GM12878 (cell line): Measurements from ENCODE around the gene NPRL2. TPM values are rescaled to one million over a fixed set of nuclear protein-coding genes. Genes with fewer than 3 reads are reported as not detected.

Source experiments
- BRCA1 ChIP-seq: IDR thresholded peaks from 2 replicates; pipeline ENCODE4 v1.6.1; 2011; ENCODE audit warnings: low read depth, low read length, improper control_type of control experiment
- NR2C1 ChIP-seq: fragments of 450-650 bp; IDR thresholded peaks from 2 replicates; pipeline ENCODE4 v1.6.1; 2017; ENCODE audit warnings: antibody characterized with exemption, mild to moderate bottlenecking, moderate library complexity
- SMAD1 ChIP-seq: fragments of 450-650 bp; IDR thresholded peaks from 2 replicates; pipeline ENCODE4 v1.6.1; 2018; ENCODE audit warnings: mild to moderate bottlenecking, low read depth; ENCODE audit not compliant: partially characterized antibody
- SRF ChIP-seq, 2 experiments: IDR thresholded peaks; 2 replicates each; pipeline ENCODE4 v1.6.1; 2011; ENCODE audit warnings: low read depth in 2 of 2, low read length in 2 of 2, mild to moderate bottlenecking in 1 of 2, moderate library complexity in 1 of 2
- TAF1 ChIP-seq: IDR thresholded peaks from 2 replicates; pipeline ENCODE4 v1.6.1; 2011; ENCODE audit warnings: mild to moderate bottlenecking, low read depth, low read length, borderline replicate concordance
- polyA plus RNA-seq, 11 experiments: library from polyadenylated mRNA; depleted of rRNA in 4 of 11; unstranded in 6 of 11; stranded (reverse) in 5 of 11; fragments of >200 nt; fragmentation: Nextera tagmentation in 4 of 11; fragmentation: Illumina TruSeq in 1 of 11; extraction: Ambion mirVana in 4 of 11; extraction: Trizol in 1 of 11; gene quantifications; 1 replicate in 1 of 11; 2 replicates in 10 of 11; pipeline versions ENCODE4 v1.2.1 to v1.2.3, GENCODE V29; 2011 to 2016; ENCODE audit warnings: inconsistent platforms in 2 of 11, missing spikeins in 2 of 11, low read depth in 1 of 11
- total RNA-seq, 4 experiments: library from RNA; depleted of rRNA in 3 of 4; stranded (reverse); fragments of >200 nt in 3 of 4; fragmentation: Illumina TruSeq in 1 of 4; extraction: Trizol in 1 of 4; gene quantifications; 2 replicates each; pipeline versions ENCODE4 v1.2.1 to v1.2.3, GENCODE V29; 2013 to 2021
- TF ChIP-seq, protein P1 (sequence below): fragments of 450-650 bp; IDR thresholded peaks from 2 replicates; pipeline ENCODE4 v1.6.1; 2017; ENCODE audit warnings: mild to moderate bottlenecking, moderate library complexity
- TF ChIP-seq, protein P2 (sequence below): fragments of 450-650 bp; IDR thresholded peaks from 2 replicates; pipeline ENCODE4 v1.6.1; 2018; ENCODE audit warnings: borderline replicate concordance, mild to moderate bottlenecking; ENCODE audit not compliant: partially characterized antibody
- TF ChIP-seq, protein P3 (sequence below): fragments of 450-650 bp; IDR thresholded peaks from 2 replicates; pipeline ENCODE4 v1.6.1; 2017; ENCODE audit warnings: mild to moderate bottlenecking, moderate library complexity

NPRL2 gene
- total and polyA plus RNA-seq, 10 of the 15 experiments (the other 5 are each of a cell fraction or from before 2014, with no cell fraction given): 17.8 to 54.2 (median 32.9) TPM

DNA sequence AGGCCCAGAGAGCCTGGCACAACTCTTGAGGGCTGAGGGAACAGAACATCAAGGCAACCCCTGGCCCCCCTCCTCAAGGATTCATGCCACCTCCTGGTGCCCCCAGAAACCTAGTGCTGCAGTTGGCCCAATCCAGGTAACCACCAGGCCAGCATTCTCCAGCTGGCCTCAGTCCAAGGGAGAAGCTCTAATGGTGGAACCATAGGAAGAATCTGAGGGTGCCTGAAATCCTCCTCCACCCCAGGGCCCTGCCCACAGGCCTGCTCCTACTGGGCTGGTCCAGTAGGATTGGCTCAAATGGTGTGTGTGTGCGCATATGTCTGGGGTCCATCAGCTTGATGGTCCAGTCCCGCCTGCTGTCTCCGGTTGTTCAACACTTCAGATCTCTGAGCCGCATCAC is 35.8 kb downstream of the NPRL2 start (continued):
- TF ChIP-seq SRF (IDR thresholded peaks at IDR 0.05; ENCODE audit: low read depth in 2 of 2, low read length in 2 of 2): no peak
- no peak for TF ChIP-seq TAF1
- TF ChIP-seq, protein P1, sequence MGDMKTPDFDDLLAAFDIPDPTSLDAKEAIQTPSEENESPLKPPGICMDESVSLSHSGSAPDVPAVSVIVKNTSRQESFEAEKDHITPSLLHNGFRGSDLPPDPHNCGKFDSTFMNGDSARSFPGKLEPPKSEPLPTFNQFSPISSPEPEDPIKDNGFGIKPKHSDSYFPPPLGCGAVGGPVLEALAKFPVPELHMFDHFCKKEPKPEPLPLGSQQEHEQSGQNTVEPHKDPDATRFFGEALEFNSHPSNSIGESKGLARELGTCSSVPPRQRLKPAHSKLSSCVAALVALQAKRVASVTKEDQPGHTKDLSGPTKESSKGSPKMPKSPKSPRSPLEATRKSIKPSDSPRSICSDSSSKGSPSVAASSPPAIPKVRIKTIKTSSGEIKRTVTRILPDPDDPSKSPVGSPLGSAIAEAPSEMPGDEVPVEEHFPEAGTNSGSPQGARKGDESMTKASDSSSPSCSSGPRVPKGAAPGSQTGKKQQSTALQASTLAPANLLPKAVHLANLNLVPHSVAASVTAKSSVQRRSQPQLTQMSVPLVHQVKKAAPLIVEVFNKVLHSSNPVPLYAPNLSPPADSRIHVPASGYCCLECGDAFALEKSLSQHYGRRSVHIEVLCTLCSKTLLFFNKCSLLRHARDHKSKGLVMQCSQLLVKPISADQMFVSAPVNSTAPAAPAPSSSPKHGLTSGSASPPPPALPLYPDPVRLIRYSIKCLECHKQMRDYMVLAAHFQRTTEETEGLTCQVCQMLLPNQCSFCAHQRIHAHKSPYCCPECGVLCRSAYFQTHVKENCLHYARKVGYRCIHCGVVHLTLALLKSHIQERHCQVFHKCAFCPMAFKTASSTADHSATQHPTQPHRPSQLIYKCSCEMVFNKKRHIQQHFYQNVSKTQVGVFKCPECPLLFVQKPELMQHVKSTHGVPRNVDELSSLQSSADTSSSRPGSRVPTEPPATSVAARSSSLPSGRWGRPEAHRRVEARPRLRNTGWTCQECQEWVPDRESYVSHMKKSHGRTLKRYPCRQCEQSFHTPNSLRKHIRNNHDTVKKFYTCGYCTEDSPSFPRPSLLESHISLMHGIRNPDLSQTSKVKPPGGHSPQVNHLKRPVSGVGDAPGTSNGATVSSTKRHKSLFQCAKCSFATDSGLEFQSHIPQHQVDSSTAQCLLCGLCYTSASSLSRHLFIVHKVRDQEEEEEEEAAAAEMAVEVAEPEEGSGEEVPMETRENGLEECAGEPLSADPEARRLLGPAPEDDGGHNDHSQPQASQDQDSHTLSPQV: no peak
- no peak for TF ChIP-seq SMAD1
- no peak for TF ChIP-seq NR2C1
- TF ChIP-seq, protein P2, sequence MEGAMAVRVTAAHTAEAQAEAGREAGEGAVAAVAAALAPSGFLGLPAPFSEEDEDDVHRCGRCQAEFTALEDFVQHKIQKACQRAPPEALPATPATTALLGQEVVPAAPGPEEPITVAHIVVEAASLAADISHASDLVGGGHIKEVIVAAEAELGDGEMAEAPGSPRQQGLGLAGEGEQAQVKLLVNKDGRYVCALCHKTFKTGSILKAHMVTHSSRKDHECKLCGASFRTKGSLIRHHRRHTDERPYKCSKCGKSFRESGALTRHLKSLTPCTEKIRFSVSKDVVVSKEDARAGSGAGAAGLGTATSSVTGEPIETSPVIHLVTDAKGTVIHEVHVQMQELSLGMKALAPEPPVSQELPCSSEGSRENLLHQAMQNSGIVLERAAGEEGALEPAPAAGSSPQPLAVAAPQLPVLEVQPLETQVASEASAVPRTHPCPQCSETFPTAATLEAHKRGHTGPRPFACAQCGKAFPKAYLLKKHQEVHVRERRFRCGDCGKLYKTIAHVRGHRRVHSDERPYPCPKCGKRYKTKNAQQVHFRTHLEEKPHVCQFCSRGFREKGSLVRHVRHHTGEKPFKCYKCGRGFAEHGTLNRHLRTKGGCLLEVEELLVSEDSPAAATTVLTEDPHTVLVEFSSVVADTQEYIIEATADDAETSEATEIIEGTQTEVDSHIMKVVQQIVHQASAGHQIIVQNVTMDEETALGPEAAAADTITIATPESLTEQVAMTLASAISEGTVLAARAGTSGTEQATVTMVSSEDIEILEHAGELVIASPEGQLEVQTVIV: no peak
- TF ChIP-seq, protein P3, sequence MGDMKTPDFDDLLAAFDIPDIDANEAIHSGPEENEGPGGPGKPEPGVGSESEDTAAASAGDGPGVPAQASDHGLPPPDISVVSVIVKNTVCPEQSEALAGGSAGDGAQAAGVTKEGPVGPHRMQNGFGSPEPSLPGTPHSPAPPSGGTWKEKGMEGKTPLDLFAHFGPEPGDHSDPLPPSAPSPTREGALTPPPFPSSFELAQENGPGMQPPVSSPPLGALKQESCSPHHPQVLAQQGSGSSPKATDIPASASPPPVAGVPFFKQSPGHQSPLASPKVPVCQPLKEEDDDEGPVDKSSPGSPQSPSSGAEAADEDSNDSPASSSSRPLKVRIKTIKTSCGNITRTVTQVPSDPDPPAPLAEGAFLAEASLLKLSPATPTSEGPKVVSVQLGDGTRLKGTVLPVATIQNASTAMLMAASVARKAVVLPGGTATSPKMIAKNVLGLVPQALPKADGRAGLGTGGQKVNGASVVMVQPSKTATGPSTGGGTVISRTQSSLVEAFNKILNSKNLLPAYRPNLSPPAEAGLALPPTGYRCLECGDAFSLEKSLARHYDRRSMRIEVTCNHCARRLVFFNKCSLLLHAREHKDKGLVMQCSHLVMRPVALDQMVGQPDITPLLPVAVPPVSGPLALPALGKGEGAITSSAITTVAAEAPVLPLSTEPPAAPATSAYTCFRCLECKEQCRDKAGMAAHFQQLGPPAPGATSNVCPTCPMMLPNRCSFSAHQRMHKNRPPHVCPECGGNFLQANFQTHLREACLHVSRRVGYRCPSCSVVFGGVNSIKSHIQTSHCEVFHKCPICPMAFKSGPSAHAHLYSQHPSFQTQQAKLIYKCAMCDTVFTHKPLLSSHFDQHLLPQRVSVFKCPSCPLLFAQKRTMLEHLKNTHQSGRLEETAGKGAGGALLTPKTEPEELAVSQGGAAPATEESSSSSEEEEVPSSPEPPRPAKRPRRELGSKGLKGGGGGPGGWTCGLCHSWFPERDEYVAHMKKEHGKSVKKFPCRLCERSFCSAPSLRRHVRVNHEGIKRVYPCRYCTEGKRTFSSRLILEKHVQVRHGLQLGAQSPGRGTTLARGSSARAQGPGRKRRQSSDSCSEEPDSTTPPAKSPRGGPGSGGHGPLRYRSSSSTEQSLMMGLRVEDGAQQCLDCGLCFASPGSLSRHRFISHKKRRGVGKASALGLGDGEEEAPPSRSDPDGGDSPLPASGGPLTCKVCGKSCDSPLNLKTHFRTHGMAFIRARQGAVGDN: no peak
- no peak for TF ChIP-seq BRCA1
- TF ChIP-seq, all 136 proteins: peak for 0
